Measurements from ENCODE around the gene UBL7. TPM values are rescaled to one million over a fixed set of nuclear protein-coding genes. Genes with fewer than 3 reads are reported as not detected.

The UBL7 gene
- polyA plus RNA-seq, 3 donors, result 43.4 to 103 (median 95.1) TPM

- H3K9ac ChIP-seq (ENCODE audit: insufficient read depth, low read length, poor library complexity, severe bottlenecking), result no peak overlapping the region
- peaks cover 0 to 3% (median 0%) of the 10 kb centered on the region in 3 donors for H3K27me3 Mint-ChIP-seq (ENCODE audit: low read depth in 3 of 3)
- no peak overlapping the region for H3K4me3 ChIP-seq (replicated peaks in 1 of 3; ENCODE audit: low read depth in 2 of 3, low read length in 3 of 3)
- H3K9me3 ChIP-seq (replicated peaks in 1 of 2; ENCODE audit: control insufficient read depth in 1 of 2, insufficient read depth in 1 of 2, low read length in 2 of 2), result no peaks in the 10 kb centered on the region
- DNase-seq, result no peak
- no peaks in the 10 kb centered on the region for H4K20me1 ChIP-seq (ENCODE audit: insufficient read depth, low read length)
- no peak for TF ChIP-seq CTCF (IDR thresholded peaks at IDR 0.05)
- no peaks in the 10 kb centered on the region for H3K79me2 ChIP-seq (ENCODE audit: insufficient read depth, low read length)
- H3K4me1 ChIP-seq (ENCODE audit: control insufficient read depth in 1 of 2, insufficient read depth in 2 of 2, low read length in 2 of 2), result no peaks in the 10 kb centered on the region
- no peak overlapping the region for H3K4me3 Mint-ChIP-seq
- H3K27ac Mint-ChIP-seq, result peak overlapping the region in 1 of 7 donors; percentile 43
- H3K36me3 Mint-ChIP-seq, result peaks cover 2 to 13% of the 10 kb centered on the region in 2 donors
- H3K4me1 Mint-ChIP-seq, result peaks cover 2% of the 10 kb centered on the region
- H3K27ac ChIP-seq (ENCODE audit: low read depth in 1 of 2, low read length in 2 of 2), result no peak overlapping the region
- H3K9me3 Mint-ChIP-seq, result no peaks in the 10 kb centered on the region
- H3K27me3 ChIP-seq (ENCODE audit: control insufficient read depth in 2 of 2, insufficient read depth in 2 of 2, low read length in 2 of 2), result no peaks in the 10 kb centered on the region
- intact Hi-C loops (cut with micrococcal nuclease), result loop anchor here in 1 of 2 donors (5.0 kb wide), 1 partner anchor 55 kb away; no protein-coding TSS in a partner anchor
- H2AFZ ChIP-seq (ENCODE audit: insufficient read depth, low read depth, low read length, poor library complexity, severe bottlenecking), result no peak overlapping the region
- WGBS (ENCODE audit: insufficient coverage), result 100% methylated on average over 2 of the region's 2 CpGs
- H3K36me3 ChIP-seq (replicated peaks in 1 of 2; ENCODE audit: control insufficient read depth in 1 of 2, insufficient read depth in 2 of 2, low read length in 2 of 2), result no peaks in the 10 kb centered on the region
- H3K4me2 ChIP-seq (replicated peaks; ENCODE audit: extremely low read depth, low read length, poor library complexity, severe bottlenecking), result no peak overlapping the region
Measured at GRCh38 chr15:74497584-74497983, 36.6 kb upstream of the UBL7 start.

- no peaks in the 10 kb centered on the region for H3K79me2 ChIP-seq (ENCODE audit: insufficient read depth, low read length)
- H3K4me3 ChIP-seq (replicated peaks in 1 of 3; ENCODE audit: low read depth in 2 of 3, low read length in 3 of 3), result no peak overlapping the region
- H4K20me1 ChIP-seq (ENCODE audit: insufficient read depth, low read length), result no peaks in the 10 kb centered on the region
- intact Hi-C loops (cut with micrococcal nuclease), result loop anchor here in 1 of 2 donors (5.0 kb wide), 1 partner anchor 56 kb away; no protein-coding TSS in a partner anchor
- H3K9ac ChIP-seq (ENCODE audit: insufficient read depth, low read length, poor library complexity, severe bottlenecking), result no peak overlapping the region
- H3K4me3 Mint-ChIP-seq, result no peak overlapping the region
- H3K27ac ChIP-seq (ENCODE audit: low read depth in 1 of 2, low read length in 2 of 2), result no peak overlapping the region
- no peaks in the 10 kb centered on the region for H3K27me3 Mint-ChIP-seq (ENCODE audit: low read depth in 3 of 3)
- peaks cover 2 to 18% of the 10 kb centered on the region in 2 donors for H3K36me3 Mint-ChIP-seq
- no peaks in the 10 kb centered on the region for H3K36me3 ChIP-seq (replicated peaks in 1 of 2; ENCODE audit: control insufficient read depth in 1 of 2, insufficient read depth in 2 of 2, low read length in 2 of 2)
- no peak overlapping the region for H2AFZ ChIP-seq (ENCODE audit: insufficient read depth, low read depth, low read length, poor library complexity, severe bottlenecking)
- WGBS (ENCODE audit: insufficient coverage), result no CpG with 5 or more reads among the region's 3 CpGs
- H3K9me3 ChIP-seq (replicated peaks in 1 of 2; ENCODE audit: control insufficient read depth in 1 of 2, insufficient read depth in 1 of 2, low read length in 2 of 2), result no peaks in the 10 kb centered on the region
- no peaks in the 10 kb centered on the region for H3K4me1 Mint-ChIP-seq
- no peak overlapping the region for H3K4me2 ChIP-seq (replicated peaks; ENCODE audit: extremely low read depth, low read length, poor library complexity, severe bottlenecking)
- DNase-seq, result no peak
- H3K27me3 ChIP-seq (ENCODE audit: control insufficient read depth in 2 of 2, insufficient read depth in 2 of 2, low read length in 2 of 2), result no peaks in the 10 kb centered on the region
- TF ChIP-seq CTCF (IDR thresholded peaks at IDR 0.05), result no peak
- H3K27ac Mint-ChIP-seq, result no peak overlapping the region
- H3K4me1 ChIP-seq (ENCODE audit: control insufficient read depth in 1 of 2, insufficient read depth in 2 of 2, low read length in 2 of 2), result no peaks in the 10 kb centered on the region
- no peaks in the 10 kb centered on the region for H3K9me3 Mint-ChIP-seq
Measured at GRCh38 chr15:74496648-74497047, 35.7 kb upstream of the UBL7 start.
